Heart right ventricle (tissue), 16 donors: ENCODE results near the gene NOP9. TPM values are rescaled to one million over a fixed set of nuclear protein-coding genes. Genes with fewer than 3 reads are reported as not detected.
A peak's percentile ranks its signal among the peaks of the same experiment; 100 is the strongest.

Experiments
- ATAC-seq, 8 donors: fragments of 200-7000 bp; cut with Tn5 transposase; one replicate each; pipeline ENCODE4 v1.9.1; 2020; ENCODE audit warnings: mild to moderate bottlenecking in 8 of 8, moderate library complexity in 8 of 8, moderate number of reproducible peaks in 1 of 8
- DNase-seq, 2 donors: peaks; one replicate each; pipeline ENCODE4 v3.0.0-alpha.2; 2020
- H3K27ac ChIP-seq, 10 donors: fragments of 200-600 bp; sonication (generic) in 2 of 10; one replicate each; pipeline versions ENCODE4 v1.5.0 to v1.8.0; 2020 to 2022; ENCODE audit warnings: mild to moderate bottlenecking in 3 of 10
- H3K27me3 ChIP-seq, 7 donors: fragments of 200-600 bp; one replicate each; pipeline ENCODE4 v1.8.0; 2021 to 2022; ENCODE audit warnings: mild to moderate bottlenecking in 2 of 7
- H3K36me3 ChIP-seq, 9 donors: fragments of 200-600 bp; sonication (generic) in 1 of 9; one replicate each; pipeline versions ENCODE4 v1.5.0 to v1.8.0; 2020 to 2022; ENCODE audit warnings: mild to moderate bottlenecking in 2 of 9
- H3K4me1 ChIP-seq, 9 donors: fragments of 200-600 bp; sonication (generic) in 1 of 9; one replicate each; pipeline versions ENCODE4 v1.5.0 to v1.8.0; 2020 to 2022; ENCODE audit warnings: mild to moderate bottlenecking in 4 of 9
- H3K4me3 ChIP-seq, 10 donors: fragments of 200-600 bp; sonication (generic) in 2 of 10; one replicate each; pipeline versions ENCODE4 v1.5.0 to v1.8.0; 2020 to 2022; ENCODE audit warnings: mild to moderate bottlenecking in 7 of 10, moderate library complexity in 2 of 10
- H3K9me3 ChIP-seq, 11 donors: fragments of 200-600 bp in 10 of 11; sonication (generic) in 2 of 11; one replicate each; pipeline versions ENCODE4 v1.5.0 to v1.8.0; 2013 to 2022; ENCODE audit warnings: mild to moderate bottlenecking in 2 of 11, control low read depth in 1 of 11, moderate library complexity in 1 of 11
- WGBS, 2 donors: extraction: QIAGEN DNeasy Blood & Tissue Kit; methylation state at CpG; one replicate each; pipeline ENCODE4 v1.1.7; 2013; ENCODE audit warnings: inconsistent platforms in 1 of 2; 5-methylcytosine and 5-hydroxymethylcytosine counted together
- intact Hi-C, 10 donors: fragments of 100-400 bp; cut with DNase I; formaldehyde crosslinking; loops; one replicate each; pipeline versions ENCODE4 v1.11.1 to v1.14.2; 2022
- polyA plus RNA-seq, 2 donors: library from polyadenylated mRNA; stranded (reverse); fragments of 200-250 nt; gene quantifications; one replicate each; pipeline ENCODE4 v1.2.3, GENCODE V29; 2013
- total RNA-seq, 10 donors: library from RNA; stranded (reverse); fragmentation: NEBNext Ultra II Directional in 3 of 10; extraction: Animal tissue kit (Norgen Biotek cat#: 25700) in 3 of 10; gene quantifications; one replicate each; pipeline versions ENCODE4 v1.2.1 to v1.2.4, GENCODE V29; 2021 to 2023
- TF ChIP-seq, protein P1 (sequence below), 9 donors: fragments of 200-600 bp; sonication (generic) in 2 of 9; IDR thresholded peaks; one replicate each; pipeline versions ENCODE4 v1.5.0 to v1.8.0; 2021 to 2022; ENCODE audit warnings: antibody characterized with exemption in 9 of 9, mild to moderate bottlenecking in 5 of 9, moderate library complexity in 1 of 9
- donor health status: Arrhythmogenic right ventricular cardiomyopathy.
- donor health status: ischemic (EF 13 %, LVEDD 7.1; RV severe dilation, severe dysfunction).
- donor health status: healthy with polysubstance abuse.
- donor health status: DM: no; HTN: yes; CAD: no.
- donor health status: DM: no; HTN: no; CAD: no.
- donor health status: ischemic (EF 25% LVEDD 6.9; RV normal size, moderate dysfunction).
- donor health status: ischemic (EF 25% LVEDD 5.7; RV mildly dilated, moderate dysfunction).
- donor health status: healthy.
- donor health status: DM: yes; HTN: yes; CAD: no.
- donor health status: Ischemic cardiomyopathy.
- donor health status: ischemic (EF 35%, LVEDD 5.7; RV mildly dilated, moderate dysfunction).
- donor health status: nonischemic (EF 11% LVEDD 7.7; RV severe dilation, severe dysfunction).
- donor health status: DM: yes; HTN: yes; CAD: no.
- donor health status: PGD.
- donor health status: ischemic (EF 29% LVEDD 5.4; RV normal size, mild dysfunction).
- donor health status: nonischemic (EF 23%, LVEDD 6.1; RV moderate dilation, normal function).

Gene NOP9
- total and polyA plus RNA-seq, 12 donors, result 10.7 to 31.9 (median 26.4) TPM

DNA sequence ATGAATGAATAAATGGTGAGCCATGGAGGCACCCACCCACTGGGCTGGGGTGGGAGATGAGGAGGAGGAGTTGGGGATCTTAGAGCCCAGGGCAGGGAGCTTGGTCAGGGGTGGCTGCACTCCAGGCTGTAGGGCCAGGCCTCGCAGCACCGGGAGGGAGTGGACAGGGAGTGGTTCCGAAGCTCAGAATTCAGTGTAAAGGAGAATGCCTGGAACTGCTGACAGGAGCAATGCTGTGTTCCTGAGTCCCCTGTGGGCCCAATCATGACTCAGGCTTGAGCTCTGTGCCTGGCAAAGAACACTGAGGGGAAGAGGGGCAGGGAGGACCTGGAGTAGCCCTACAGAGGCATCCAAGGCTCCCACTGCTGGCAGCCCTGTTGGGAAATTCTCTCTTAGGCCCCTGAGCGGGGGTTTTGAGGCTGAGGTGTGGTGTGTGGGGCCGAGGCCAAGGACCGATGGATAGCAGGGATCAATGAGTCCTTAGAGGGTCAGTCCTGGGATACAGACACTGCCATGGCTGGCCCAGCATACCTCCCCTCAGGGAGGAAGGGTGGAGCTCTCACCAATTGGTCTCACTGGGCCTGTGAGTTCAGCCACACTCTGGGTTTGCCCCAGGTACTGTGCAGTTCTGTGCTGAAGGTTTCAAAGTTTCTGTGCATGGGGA is 18.7 kb upstream of the NOP9 start:
- no peak for DNase-seq
- Histone ChIP-seq H3K9me3 (no peaks in the 10 kb centered on the region), H3K4me3 (no peak overlapping the region), H3K4me1 (peaks cover 0 to 69% (median 15%) of the 10 kb centered on the region in 9 donors), H3K36me3 (no peaks in the 10 kb centered on the region), H3K27me3 (no peaks in the 10 kb centered on the region), H3K27ac (peak overlapping the region in 6 of 10 donors; percentile 10 to 72 (median 30))
- WGBS, 2 donors, result 65 to 74% methylated on average over 6 of the region's 6 CpGs
- TF ChIP-seq, protein P1, sequence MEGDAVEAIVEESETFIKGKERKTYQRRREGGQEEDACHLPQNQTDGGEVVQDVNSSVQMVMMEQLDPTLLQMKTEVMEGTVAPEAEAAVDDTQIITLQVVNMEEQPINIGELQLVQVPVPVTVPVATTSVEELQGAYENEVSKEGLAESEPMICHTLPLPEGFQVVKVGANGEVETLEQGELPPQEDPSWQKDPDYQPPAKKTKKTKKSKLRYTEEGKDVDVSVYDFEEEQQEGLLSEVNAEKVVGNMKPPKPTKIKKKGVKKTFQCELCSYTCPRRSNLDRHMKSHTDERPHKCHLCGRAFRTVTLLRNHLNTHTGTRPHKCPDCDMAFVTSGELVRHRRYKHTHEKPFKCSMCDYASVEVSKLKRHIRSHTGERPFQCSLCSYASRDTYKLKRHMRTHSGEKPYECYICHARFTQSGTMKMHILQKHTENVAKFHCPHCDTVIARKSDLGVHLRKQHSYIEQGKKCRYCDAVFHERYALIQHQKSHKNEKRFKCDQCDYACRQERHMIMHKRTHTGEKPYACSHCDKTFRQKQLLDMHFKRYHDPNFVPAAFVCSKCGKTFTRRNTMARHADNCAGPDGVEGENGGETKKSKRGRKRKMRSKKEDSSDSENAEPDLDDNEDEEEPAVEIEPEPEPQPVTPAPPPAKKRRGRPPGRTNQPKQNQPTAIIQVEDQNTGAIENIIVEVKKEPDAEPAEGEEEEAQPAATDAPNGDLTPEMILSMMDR (IDR thresholded peaks at IDR 0.05), result no peak
- intact Hi-C loops, result no loop called here
- peak in 5 of 8 donors; percentile 27 to 60 (median 42) for ATAC-seq

DNA sequence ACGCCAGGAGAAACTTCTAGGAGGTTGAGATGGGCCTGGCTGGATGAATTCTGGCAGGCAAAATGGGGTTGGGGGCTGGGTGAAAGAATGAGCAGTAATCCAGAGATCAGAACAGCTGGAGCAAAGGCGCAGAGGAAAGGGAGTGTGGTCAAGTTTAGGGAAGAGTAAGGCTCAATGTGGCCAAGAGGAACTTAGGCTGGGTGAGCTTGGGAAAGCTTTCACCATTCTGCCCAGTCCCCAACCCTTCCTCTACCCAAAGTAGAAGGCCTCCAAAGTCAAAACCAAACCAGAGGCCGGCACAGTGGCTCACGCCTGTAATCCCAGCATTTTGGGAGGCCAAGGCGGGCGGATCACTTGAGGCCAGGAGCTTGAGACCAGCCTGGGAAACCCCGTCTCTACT is 18.0 kb upstream of the NOP9 start:
- ATAC-seq (no peak), DNase-seq (no peak)
- Histone ChIP-seq H3K36me3 (no peaks in the 10 kb centered on the region), H3K27me3 (no peaks in the 10 kb centered on the region), H3K9me3 (no peaks in the 10 kb centered on the region), H3K4me1 (peaks cover 0 to 62% (median 15%) of the 10 kb centered on the region in 9 donors), H3K4me3 (no peak overlapping the region), H3K27ac (peak overlapping the region in 1 of 10 donors; percentile 72)
- TF ChIP-seq, protein P1 (IDR thresholded peaks at IDR 0.05), result no peak
- 93 to 95% methylated on average over 7 of the region's 7 CpGs for WGBS, 2 donors
- intact Hi-C loops, result no loop called here

GRCh38 chr14:24282736-24283135 is 16.9 kb upstream of the NOP9 start:
- H3K4me3 ChIP-seq, result no peak overlapping the region
- H3K27me3 ChIP-seq, result no peaks in the 10 kb centered on the region
- peaks cover 0 to 51% (median 15%) of the 10 kb centered on the region in 9 donors for H3K4me1 ChIP-seq
- no peaks in the 10 kb centered on the region for H3K36me3 ChIP-seq
- intact Hi-C loops, result no loop called here
- H3K9me3 ChIP-seq, result no peaks in the 10 kb centered on the region
- peak overlapping the region in 1 of 10 donors; percentile 72 for H3K27ac ChIP-seq
- 86 to 87% methylated on average over 3 of the region's 3 CpGs for whole genome bisulfite sequencing, 2 donors
- DNase-seq, result no peak
- TF ChIP-seq, protein P1 (IDR thresholded peaks at IDR 0.05), result no peak
- no peak for ATAC-seq

DNA sequence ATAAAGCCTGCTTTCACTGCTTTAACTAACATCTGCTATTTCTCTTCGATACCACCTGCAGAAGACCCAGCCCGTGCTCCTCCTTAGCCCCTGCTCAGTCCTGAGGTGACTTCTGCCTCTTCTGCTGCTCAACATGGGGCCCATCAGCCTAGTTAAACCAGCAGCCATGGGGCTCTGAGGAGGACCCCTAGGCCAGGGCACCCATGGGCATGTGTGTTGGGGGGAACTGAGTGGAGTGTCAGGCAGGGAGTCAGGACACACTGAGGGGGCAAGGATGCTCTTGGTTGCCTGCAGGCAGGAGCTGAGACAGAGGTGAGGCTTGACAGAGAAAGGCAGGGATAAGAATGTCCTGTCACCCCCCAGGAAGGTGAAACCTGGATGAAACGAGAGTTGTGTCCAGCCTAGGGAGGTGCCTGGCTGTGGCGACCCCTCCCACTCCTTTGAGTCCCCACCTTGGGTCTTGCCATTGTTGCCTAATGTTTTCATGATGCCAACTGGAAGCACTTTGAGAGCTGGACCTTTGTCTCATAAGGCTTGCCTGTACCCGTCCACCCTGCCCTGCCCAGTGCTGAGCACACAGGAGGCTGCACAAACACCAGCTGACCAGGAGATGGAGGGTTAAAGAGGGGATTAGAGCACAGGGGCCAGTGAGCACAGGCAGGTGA is 15.7 kb upstream of the NOP9 start:
- Histone ChIP-seq H3K27ac (no peak overlapping the region), H3K27me3 (no peaks in the 10 kb centered on the region), H3K36me3 (no peaks in the 10 kb centered on the region), H3K9me3 (no peaks in the 10 kb centered on the region), H3K4me3 (no peak overlapping the region), H3K4me1 (peaks cover 0 to 39% (median 9%) of the 10 kb centered on the region in 9 donors)
- intact Hi-C loops, result no loop called here
- no peak for ATAC-seq
- TF ChIP-seq, protein P1 (IDR thresholded peaks at IDR 0.05), result no peak
- WGBS, 2 donors, result 94% methylated on average over 5 of the region's 5 CpGs
- DNase-seq, result no peak
